OCI-LY1 (cell line): ENCODE data around the gene LTB4R.

Experiments used
- CTCF ChIP-seq: fragments of 200-600 bp; sonication (generic), shearing (Covaris generic); IDR thresholded peaks from 2 replicates; pipeline ENCODE4 v1.5.1; 2017; ENCODE audit warnings: mild to moderate bottlenecking, antibody characterized with exemption, low read length, moderate library complexity, mixed read lengths
- EZH2 ChIP-seq: fragments of 200-600 bp; sonication (generic), shearing (Covaris generic); IDR thresholded peaks from 2 replicates; pipeline ENCODE4 v1.8.0; 2017; ENCODE audit warnings: borderline replicate concordance, mixed run types, mild to moderate bottlenecking, antibody characterized with exemption, low read length, moderate library complexity, mixed read lengths

GRCh38 chr14:24286996-24287395 lies 24.3 kb upstream of the LTB4R start:
- TF ChIP-seq CTCF, result no peak
- TF ChIP-seq EZH2, result no peak
